ENCODE measurements around the gene MXRA8. TPM values are rescaled to one million over a fixed set of nuclear protein-coding genes. Genes with fewer than 3 reads are reported as not detected.
"Not testable (repeated sequence)": the region's sequence is repeated elsewhere in the genome, so short reads cannot be mapped to it uniquely, and the experiment has no call there.

Gene MXRA8
- total RNA-seq, 3 donors from 2014 or later: 6.8 to 62.1 (median 20.8) TPM

GRCh38 chr1:1319646-1319941 lies 38.8 kb downstream of the MXRA8 start:
- peaks cover 10% of the 10 kb centered on the region for H3K4me1 ChIP-seq (ENCODE audit: low read depth)
- no peaks in the 10 kb centered on the region for H3K9me3 ChIP-seq
- DNase-seq (no peak), ATAC-seq (no peak)
- intact Hi-C loops (cut with DNase I, micrococcal nuclease): no loop called here
- peaks cover 3% of the 10 kb centered on the region for H3K36me3 ChIP-seq (ENCODE audit: low read depth)
- no peak for TF ChIP-seq CTCF (IDR thresholded peaks at IDR 0.05)
- H3K4me3 ChIP-seq: no peak overlapping the region

DNA sequence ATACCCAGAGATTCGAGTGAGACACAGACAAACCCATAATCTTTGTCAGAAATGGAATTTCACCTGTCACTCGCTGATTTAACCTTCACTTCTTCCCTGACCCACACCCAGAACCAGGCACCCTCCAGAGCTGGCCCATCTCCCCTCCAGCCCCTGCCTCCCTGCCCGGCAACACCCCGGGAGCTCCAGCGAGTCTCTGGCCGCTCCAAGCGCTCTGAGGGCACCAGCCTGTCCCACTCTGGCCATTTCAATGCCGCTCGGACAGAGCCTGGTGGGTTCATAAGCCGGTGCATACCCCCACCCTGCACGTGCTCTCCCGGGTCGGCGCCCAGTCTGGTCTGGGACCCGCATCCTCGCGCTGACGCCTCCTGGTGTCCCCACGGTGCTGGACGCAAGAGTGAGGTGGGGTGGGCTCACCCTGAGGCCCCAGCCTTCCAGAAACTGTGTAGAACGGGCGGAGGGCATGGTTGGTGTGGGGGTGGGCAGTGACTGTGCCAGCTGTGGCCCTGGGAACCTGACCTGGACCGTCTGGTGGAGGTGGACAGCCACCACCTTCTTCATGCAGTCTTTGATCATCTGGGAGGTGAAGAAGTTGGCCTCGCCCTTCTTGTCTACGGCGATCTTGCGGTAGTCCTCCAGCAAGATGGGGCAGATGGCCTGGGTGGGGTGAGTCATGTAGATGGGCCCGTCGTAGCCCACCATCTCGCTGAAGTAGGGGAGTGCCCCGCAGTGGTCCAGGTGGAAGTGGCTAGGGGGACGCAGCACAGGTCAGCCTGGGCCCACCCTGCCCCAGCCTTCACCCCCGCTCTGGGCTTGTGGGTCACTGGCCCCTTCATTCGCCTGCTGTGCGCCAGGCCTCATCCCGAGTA lies 39.3 kb downstream of the MXRA8 start:
- Histone ChIP-seq H3K4me3 (no peak overlapping the region), H3K9me3 (no peaks in the 10 kb centered on the region), H3K36me3 (ENCODE audit: low read depth) (no peaks in the 10 kb centered on the region), H3K4me1 (ENCODE audit: low read depth) (peaks cover 10% of the 10 kb centered on the region)
- DNase-seq: no peak
- intact Hi-C loops (cut with DNase I, micrococcal nuclease): no loop called here
- TF ChIP-seq CTCF (IDR thresholded peaks at IDR 0.05): no peak
- ATAC-seq: no peak

GRCh38 chr1:1318131-1318652 lies 40.2 kb downstream of the MXRA8 start:
- TF ChIP-seq CTCF (IDR thresholded peaks at IDR 0.05): no peak
- peak; percentile 88 for ATAC-seq
- peak in 2 of 3 donors; percentile 67 to 70 for DNase-seq
- Histone ChIP-seq H3K36me3 (ENCODE audit: low read depth) (peaks cover 4% of the 10 kb centered on the region), H3K9me3 (no peaks in the 10 kb centered on the region), H3K4me1 (ENCODE audit: low read depth) (peaks cover 6% of the 10 kb centered on the region), H3K4me3 (no peak overlapping the region)
- intact Hi-C loops (cut with DNase I, micrococcal nuclease): no loop called here

GRCh38 chr1:1317420-1317819 lies 40.9 kb downstream of the MXRA8 start:
- H3K36me3 ChIP-seq (ENCODE audit: low read depth): peaks cover 10% of the 10 kb centered on the region

DNA sequence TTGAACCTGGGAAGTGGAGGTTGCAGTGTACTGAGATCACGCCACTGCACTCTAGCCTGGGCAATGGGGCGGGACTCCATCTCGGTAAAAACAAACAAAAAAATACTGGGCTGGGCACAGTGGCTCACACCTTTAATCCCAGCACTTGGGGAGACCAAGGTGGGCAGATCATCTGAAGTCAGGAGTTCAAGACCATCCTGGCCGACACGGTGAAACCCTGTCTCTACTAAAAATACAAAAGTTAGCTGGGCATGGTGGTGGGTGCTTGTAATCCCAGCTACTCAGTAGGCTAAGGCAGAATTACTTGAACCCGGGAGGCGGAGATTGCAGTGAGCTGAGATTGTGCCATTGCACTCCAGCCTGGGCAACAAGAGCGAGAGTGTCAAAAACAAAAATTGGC lies 42.2 kb downstream of the MXRA8 start:
- H3K36me3 ChIP-seq (ENCODE audit: low read depth); intact Hi-C loops (cut with DNase I, micrococcal nuclease); H3K4me1 ChIP-seq (ENCODE audit: low read depth): not testable (repeated sequence)

More at GRCh38 chr1:1317420-1317819, 40.9 kb downstream of the MXRA8 start:
- no peaks in the 10 kb centered on the region for H3K4me1 ChIP-seq (ENCODE audit: low read depth)
- DNase-seq: no peak
- no peaks in the 10 kb centered on the region for H3K9me3 ChIP-seq
- intact Hi-C loops (cut with DNase I, micrococcal nuclease): no loop called here
- H3K4me3 ChIP-seq: no peak overlapping the region
- TF ChIP-seq CTCF (IDR thresholded peaks at IDR 0.05): no peak
- no peak for ATAC-seq

DNA sequence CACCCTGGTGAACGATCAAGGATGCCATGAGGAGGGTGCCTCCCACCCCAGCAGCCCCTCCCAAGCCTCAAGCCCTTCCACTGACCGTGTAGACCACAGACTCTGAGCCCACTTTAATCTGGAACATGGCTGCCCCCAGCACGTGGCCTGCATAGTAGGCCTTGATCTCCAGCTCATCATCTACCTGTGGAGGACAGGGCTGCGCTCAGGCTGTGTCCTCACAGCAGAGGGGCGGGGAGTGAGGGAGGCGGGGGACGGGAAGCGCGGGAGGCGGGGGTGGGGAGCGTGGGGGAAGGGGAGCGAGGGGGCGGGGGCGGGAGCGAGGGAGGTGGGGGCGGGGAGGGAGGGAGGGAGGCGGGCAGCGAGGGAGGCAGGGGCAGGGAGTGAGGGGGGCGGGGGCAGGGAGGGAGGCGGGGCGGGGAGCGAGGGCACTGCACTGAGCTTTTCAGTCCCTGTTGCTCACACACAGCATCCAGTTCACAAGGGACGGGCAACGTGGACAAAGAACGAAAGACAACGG lies 42.9 kb downstream of the MXRA8 start:
- ATAC-seq (no peak), DNase-seq (no peak)
- H3K4me1 ChIP-seq (ENCODE audit: low read depth): no peaks in the 10 kb centered on the region
- TF ChIP-seq CTCF (IDR thresholded peaks at IDR 0.05): no peak
- H3K36me3 ChIP-seq (ENCODE audit: low read depth): peaks cover 10% of the 10 kb centered on the region
- no peak overlapping the region for H3K4me3 ChIP-seq
- intact Hi-C loops (cut with DNase I, micrococcal nuclease): no loop called here
- no peaks in the 10 kb centered on the region for H3K9me3 ChIP-seq

More for the DNA sequence above, 42.2 kb downstream of the MXRA8 start:
- DNase-seq, H3K9me3 ChIP-seq, ATAC-seq, H3K4me3 ChIP-seq: not testable (repeated sequence)

Data from mucosa of descending colon (tissue), 3 donors.